Neural progenitor cell (in vitro differentiated cells): ENCODE measurements around the gene NLRP9. TPM values are rescaled to one million over a fixed set of nuclear protein-coding genes. Genes with fewer than 3 reads are reported as not detected.

Experiments
- DNase-seq: peaks from one replicate; pipeline ENCODE4 v3.0.0-alpha.2; 2016; ENCODE audit warnings: low spot score
- H2AFZ ChIP-seq: fragments of 200-600 bp; sonication (generic); replicated peaks from 2 replicates; pipeline ENCODE4 v1.6.1; 2016; ENCODE audit warnings: antibody characterized with exemption
- H3F3A ChIP-seq: fragments of 200-600 bp; sonication (generic); 2 replicates; pipeline ENCODE4 v1.6.1; 2016; ENCODE audit warnings: antibody characterized with exemption, low read depth
- H3K27ac ChIP-seq: fragments of 200-600 bp; sonication (generic); 2 replicates; pipeline ENCODE4 v1.5.1; 2016; ENCODE audit warnings: mild to moderate bottlenecking
- H3K27me3 ChIP-seq: fragments of 200-600 bp; sonication (generic); 2 replicates; pipeline ENCODE4 v1.6.1; 2016; ENCODE audit warnings: mild to moderate bottlenecking, moderate library complexity
- H3K36me3 ChIP-seq: fragments of 200-600 bp; sonication (generic); 2 replicates; pipeline ENCODE4 v1.5.1; 2016
- H3K4me1 ChIP-seq: fragments of 200-600 bp; sonication (generic); 2 replicates; pipeline ENCODE4 v1.6.1; 2016; ENCODE audit warnings: mixed run types
- H3K4me2 ChIP-seq: fragments of 200-600 bp; sonication (generic); 2 replicates; pipeline ENCODE4 v1.6.1; 2016
- H3K4me3 ChIP-seq: fragments of 200-600 bp; sonication (generic); 2 replicates; pipeline ENCODE4 v1.5.1; 2016
- H3K79me2 ChIP-seq: fragments of 200-600 bp; sonication (generic); 2 replicates; pipeline ENCODE4 v1.6.1; 2016; ENCODE audit warnings: low read depth
- H3K9ac ChIP-seq: fragments of 200-600 bp; sonication (generic); 2 replicates; pipeline ENCODE4 v1.6.1; 2016
- H3K9me3 ChIP-seq: fragments of 200-600 bp; sonication (generic); 2 replicates; pipeline ENCODE4 v1.5.1; 2016; ENCODE audit warnings: low read depth
- H4K20me1 ChIP-seq: fragments of 200-600 bp; sonication (generic); 2 replicates; pipeline ENCODE4 v1.6.1; 2016; ENCODE audit warnings: low read depth
- H3K27ac Mint-ChIP-seq: 3 replicates; pipeline ENCODE4 v1.8.0; 2021; ENCODE audit warnings: mixed read lengths
- H3K27me3 Mint-ChIP-seq: 2 replicates; pipeline ENCODE4 v1.8.0; 2022; ENCODE audit warnings: low read depth, mild to moderate bottlenecking, inconsistent platforms, moderate library complexity, mixed read lengths; ENCODE audit not compliant: insufficient read depth
- H3K36me3 Mint-ChIP-seq: 3 replicates; pipeline ENCODE4 v1.8.0; 2021; ENCODE audit warnings: mixed read lengths
- H3K4me1 Mint-ChIP-seq: 3 replicates; pipeline ENCODE4 v1.8.0; 2021; ENCODE audit warnings: mixed read lengths
- H3K4me3 Mint-ChIP-seq: 3 replicates; pipeline ENCODE4 v1.8.0; 2021; ENCODE audit warnings: mild to moderate bottlenecking, moderate library complexity, mixed read lengths
- H3K9me3 Mint-ChIP-seq: 3 replicates; pipeline ENCODE4 v1.8.0; 2020; ENCODE audit warnings: mixed read lengths
- EZH2 ChIP-seq: fragments of 200-600 bp; sonication (generic); IDR thresholded peaks from 2 replicates; pipeline ENCODE4 v1.6.1; 2017; ENCODE audit warnings: antibody characterized with exemption, mild to moderate bottlenecking, moderate library complexity
- EZH2phosphoT487 ChIP-seq: fragments of 200-600 bp; sonication (generic); IDR thresholded peaks from 2 replicates; pipeline ENCODE4 v1.6.1; 2017; ENCODE audit warnings: antibody characterized with exemption
- total RNA-seq: library from RNA; depleted of rRNA; stranded (reverse); fragments of >200 nt; gene quantifications from 2 replicates; pipeline ENCODE4 v1.2.3, GENCODE V29; 2015; ENCODE audit warnings: low replicate concordance
- TF ChIP-seq, protein P1 (sequence below): fragments of 200-600 bp; sonication (generic); IDR thresholded peaks from 2 replicates; pipeline ENCODE4 v1.5.1; 2017; ENCODE audit warnings: antibody characterized with exemption, mild to moderate bottlenecking

Gene NLRP9
- total RNA-seq, 1 donor from 2014 or later: not detected

GRCh38 chr19:55694241-55694655 is 44.0 kb downstream of the NLRP9 start:
- Mint-ChIP-seq H3K4me3 (no peak overlapping the region), H3K27me3 (peaks cover 6% of the 10 kb centered on the region), H3K4me1 (no peaks in the 10 kb centered on the region), H3K36me3 (peaks cover 16% of the 10 kb centered on the region), H3K9me3 (no peaks in the 10 kb centered on the region), H3K27ac (no peak overlapping the region)
- DNase-seq: no peak
- Histone ChIP-seq H3F3A (no peaks in the 10 kb centered on the region), H3K27ac (no peak overlapping the region), H2AFZ (no peak overlapping the region), H3K36me3 (no peaks in the 10 kb centered on the region), H3K79me2 (no peaks in the 10 kb centered on the region), H3K4me3 (no peak overlapping the region), H3K9me3 (no peaks in the 10 kb centered on the region), H3K27me3 (no peaks in the 10 kb centered on the region), H3K4me2 (no peak overlapping the region), H4K20me1 (no peaks in the 10 kb centered on the region), H3K4me1 (no peaks in the 10 kb centered on the region), H3K9ac (no peak overlapping the region)
- TF ChIP-seq, protein P1, sequence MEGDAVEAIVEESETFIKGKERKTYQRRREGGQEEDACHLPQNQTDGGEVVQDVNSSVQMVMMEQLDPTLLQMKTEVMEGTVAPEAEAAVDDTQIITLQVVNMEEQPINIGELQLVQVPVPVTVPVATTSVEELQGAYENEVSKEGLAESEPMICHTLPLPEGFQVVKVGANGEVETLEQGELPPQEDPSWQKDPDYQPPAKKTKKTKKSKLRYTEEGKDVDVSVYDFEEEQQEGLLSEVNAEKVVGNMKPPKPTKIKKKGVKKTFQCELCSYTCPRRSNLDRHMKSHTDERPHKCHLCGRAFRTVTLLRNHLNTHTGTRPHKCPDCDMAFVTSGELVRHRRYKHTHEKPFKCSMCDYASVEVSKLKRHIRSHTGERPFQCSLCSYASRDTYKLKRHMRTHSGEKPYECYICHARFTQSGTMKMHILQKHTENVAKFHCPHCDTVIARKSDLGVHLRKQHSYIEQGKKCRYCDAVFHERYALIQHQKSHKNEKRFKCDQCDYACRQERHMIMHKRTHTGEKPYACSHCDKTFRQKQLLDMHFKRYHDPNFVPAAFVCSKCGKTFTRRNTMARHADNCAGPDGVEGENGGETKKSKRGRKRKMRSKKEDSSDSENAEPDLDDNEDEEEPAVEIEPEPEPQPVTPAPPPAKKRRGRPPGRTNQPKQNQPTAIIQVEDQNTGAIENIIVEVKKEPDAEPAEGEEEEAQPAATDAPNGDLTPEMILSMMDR: no peak
- TF ChIP-seq EZH2phosphoT487 (no peak), EZH2 (no peak)

DNA sequence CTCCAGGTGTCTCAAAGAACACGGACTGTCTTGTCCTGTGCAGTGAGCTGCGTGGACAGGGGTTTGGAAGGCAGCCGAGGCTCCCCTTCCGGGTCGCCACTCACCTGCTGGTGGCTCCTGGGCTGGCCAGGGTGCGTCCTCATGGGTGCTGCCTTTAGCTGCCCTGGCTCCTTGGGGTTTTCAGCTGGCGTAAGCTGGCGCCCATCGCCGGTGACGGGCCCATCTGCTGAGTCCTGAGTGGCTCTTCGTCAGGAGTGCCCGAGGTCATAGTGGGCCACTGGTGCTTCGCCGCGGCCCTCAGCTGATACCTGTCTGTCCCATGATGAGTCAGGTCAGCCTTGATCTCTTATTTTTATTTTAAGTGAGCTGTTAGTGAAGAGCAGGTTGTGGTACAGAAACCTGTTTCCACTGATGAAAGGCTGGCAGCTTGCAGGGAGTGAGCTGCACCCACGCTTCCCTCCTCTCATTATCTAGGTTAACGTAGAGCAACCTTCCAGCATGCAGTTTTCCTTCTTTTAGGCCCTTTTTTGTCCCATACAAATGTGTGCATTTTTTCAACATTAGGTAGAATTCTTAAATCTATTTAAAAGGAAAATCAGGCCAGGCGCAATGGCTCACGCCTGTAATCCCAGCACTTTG is 44.7 kb downstream of the NLRP9 start:
- no peak overlapping the region for H3K4me3 ChIP-seq
- Mint-ChIP-seq H3K9me3 (no peaks in the 10 kb centered on the region), H3K4me1 (no peaks in the 10 kb centered on the region), H3K27ac (no peak overlapping the region), H3K4me3 (no peak overlapping the region), H3K36me3 (peaks cover 14% of the 10 kb centered on the region), H3K27me3 (peaks cover 6% of the 10 kb centered on the region)
- H3K36me3 ChIP-seq: no peaks in the 10 kb centered on the region
- H3K27ac ChIP-seq: no peak overlapping the region
- H3K79me2 ChIP-seq: no peaks in the 10 kb centered on the region
- no peak for DNase-seq
- H3F3A ChIP-seq: no peaks in the 10 kb centered on the region
- H3K9ac ChIP-seq: no peak overlapping the region
- H3K27me3 ChIP-seq: no peaks in the 10 kb centered on the region
- no peaks in the 10 kb centered on the region for H3K9me3 ChIP-seq
- H4K20me1 ChIP-seq: peaks cover 5% of the 10 kb centered on the region
- TF ChIP-seq, protein P1: no peak
- TF ChIP-seq EZH2: no peak
- no peak for TF ChIP-seq EZH2phosphoT487
- no peak overlapping the region for H3K4me2 ChIP-seq
- H3K4me1 ChIP-seq: no peaks in the 10 kb centered on the region
- no peak overlapping the region for H2AFZ ChIP-seq

- Mint-ChIP-seq H3K9me3 (no peaks in the 10 kb centered on the region), H3K4me3 (no peak overlapping the region), H3K4me1 (no peaks in the 10 kb centered on the region), H3K27me3 (peaks cover 4% of the 10 kb centered on the region), H3K27ac (no peak overlapping the region), H3K36me3 (peaks cover 12% of the 10 kb centered on the region)
- Histone ChIP-seq H4K20me1 (peaks cover 8% of the 10 kb centered on the region), H3K79me2 (no peaks in the 10 kb centered on the region), H3F3A (no peaks in the 10 kb centered on the region), H3K4me2 (no peak overlapping the region), H3K9me3 (no peaks in the 10 kb centered on the region), H3K4me3 (no peak overlapping the region), H2AFZ (no peak overlapping the region), H3K27ac (no peak overlapping the region), H3K4me1 (no peaks in the 10 kb centered on the region), H3K27me3 (no peaks in the 10 kb centered on the region), H3K9ac (no peak overlapping the region), H3K36me3 (no peaks in the 10 kb centered on the region)
- DNase-seq: no peak
- TF ChIP-seq, protein P1: no peak
- TF ChIP-seq EZH2phosphoT487: no peak
- no peak for TF ChIP-seq EZH2
These were observed 45.5 kb downstream of the NLRP9 start for GRCh38 chr19:55692681-55693081.
